Activated naive CD8-positive, alpha-beta T cell treated with anti-CD3 and anti-CD28 coated beads for 36 hours (primary cell): Measurements from ENCODE around the gene SLC1A4. TPM values are rescaled to one million over a fixed set of nuclear protein-coding genes. Genes with fewer than 3 reads are reported as not detected.
"Not testable (repeated sequence)": the region's sequence is repeated elsewhere in the genome, so short reads cannot be mapped to it uniquely, and the experiment has no call there.

Experiments
- DNase-seq: peaks from one replicate; pipeline ENCODE4 v3.0.0; 2021
- H3K27ac Mint-ChIP-seq: one replicate; pipeline ENCODE4 v1.8.0; 2022; ENCODE audit warnings: mild to moderate bottlenecking, moderate library complexity, mixed read lengths
- H3K27me3 Mint-ChIP-seq: one replicate; pipeline ENCODE4 v1.8.0; 2022; ENCODE audit warnings: mild to moderate bottlenecking, mixed read lengths
- H3K36me3 Mint-ChIP-seq: one replicate; pipeline ENCODE4 v1.8.0; 2021; ENCODE audit warnings: mild to moderate bottlenecking, mixed read lengths
- H3K4me1 Mint-ChIP-seq: one replicate; pipeline ENCODE4 v1.8.0; 2021; ENCODE audit warnings: mixed read lengths
- H3K4me3 Mint-ChIP-seq: one replicate; pipeline ENCODE4 v1.8.0; 2022; ENCODE audit warnings: mild to moderate bottlenecking, moderate library complexity, mixed read lengths
- H3K9me3 Mint-ChIP-seq: one replicate; pipeline ENCODE4 v1.8.0; 2022; ENCODE audit warnings: mixed read lengths
- total RNA-seq, 2 experiments: library from RNA; stranded (reverse); gene quantifications; one replicate each; pipeline ENCODE4 v1.2.3, GENCODE V29; 2021

The SLC1A4 gene
- total RNA-seq, 2 experiments from 2014 or later: 17.6 to 18.9 TPM

GRCh38 chr2:65024149-65024829 is 35.1 kb downstream of the SLC1A4 start:
- no peak for DNase-seq
- Mint-ChIP-seq H3K27me3 (no peaks in the 10 kb centered on the region), H3K9me3 (no peaks in the 10 kb centered on the region), H3K4me3 (no peak overlapping the region), H3K4me1 (peaks cover 9% of the 10 kb centered on the region), H3K36me3 (peaks cover 3% of the 10 kb centered on the region), H3K27ac (no peak overlapping the region)

DNA sequence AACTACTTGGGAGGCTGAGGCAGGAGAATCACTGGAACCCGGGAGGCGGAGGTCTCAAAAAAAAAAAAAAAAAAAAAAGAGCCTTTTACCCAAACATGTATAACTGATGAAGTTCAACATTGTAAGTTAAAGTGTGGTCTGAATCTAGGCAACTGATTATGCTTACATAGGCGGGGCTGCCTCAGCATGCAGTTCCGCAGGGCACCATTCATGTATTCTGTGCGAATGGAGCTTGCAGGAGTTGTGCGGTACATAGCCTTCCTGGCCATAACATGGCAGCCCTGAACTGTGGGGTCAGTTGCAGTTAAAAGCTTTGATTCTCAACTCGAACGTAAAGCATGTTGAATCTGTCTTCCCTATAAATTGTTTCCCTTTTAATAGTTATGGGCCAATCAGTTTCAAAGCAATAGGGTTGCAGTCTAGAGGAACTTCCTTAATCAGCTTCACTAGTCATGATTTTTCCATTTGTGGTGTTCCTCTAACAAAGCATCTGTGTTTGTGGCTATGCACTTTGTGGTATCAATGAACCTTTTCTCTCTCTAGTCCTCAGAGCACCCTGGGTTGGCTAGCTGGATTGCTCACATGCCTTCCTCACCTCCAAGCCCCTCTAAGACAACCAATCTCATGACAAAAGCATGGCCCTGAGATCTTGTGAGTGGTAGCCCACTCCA is 36.4 kb downstream of the SLC1A4 start:
- peaks cover 2% of the 10 kb centered on the region for H3K36me3 Mint-ChIP-seq
- H3K4me1 Mint-ChIP-seq: peaks cover 9% of the 10 kb centered on the region
- no peaks in the 10 kb centered on the region for H3K27me3 Mint-ChIP-seq
- no peak for DNase-seq
- H3K27ac Mint-ChIP-seq: no peak overlapping the region
- H3K4me3 Mint-ChIP-seq: no peak overlapping the region
- no peaks in the 10 kb centered on the region for H3K9me3 Mint-ChIP-seq

GRCh38 chr2:65026154-65026553 is 37.0 kb downstream of the SLC1A4 start:
- Mint-ChIP-seq H3K4me3 (no peak overlapping the region), H3K36me3 (no peaks in the 10 kb centered on the region), H3K27me3 (no peaks in the 10 kb centered on the region), H3K9me3 (no peaks in the 10 kb centered on the region), H3K4me1 (peaks cover 14% of the 10 kb centered on the region), H3K27ac (peak overlapping the region; percentile 17)
- DNase-seq: no peak

DNA sequence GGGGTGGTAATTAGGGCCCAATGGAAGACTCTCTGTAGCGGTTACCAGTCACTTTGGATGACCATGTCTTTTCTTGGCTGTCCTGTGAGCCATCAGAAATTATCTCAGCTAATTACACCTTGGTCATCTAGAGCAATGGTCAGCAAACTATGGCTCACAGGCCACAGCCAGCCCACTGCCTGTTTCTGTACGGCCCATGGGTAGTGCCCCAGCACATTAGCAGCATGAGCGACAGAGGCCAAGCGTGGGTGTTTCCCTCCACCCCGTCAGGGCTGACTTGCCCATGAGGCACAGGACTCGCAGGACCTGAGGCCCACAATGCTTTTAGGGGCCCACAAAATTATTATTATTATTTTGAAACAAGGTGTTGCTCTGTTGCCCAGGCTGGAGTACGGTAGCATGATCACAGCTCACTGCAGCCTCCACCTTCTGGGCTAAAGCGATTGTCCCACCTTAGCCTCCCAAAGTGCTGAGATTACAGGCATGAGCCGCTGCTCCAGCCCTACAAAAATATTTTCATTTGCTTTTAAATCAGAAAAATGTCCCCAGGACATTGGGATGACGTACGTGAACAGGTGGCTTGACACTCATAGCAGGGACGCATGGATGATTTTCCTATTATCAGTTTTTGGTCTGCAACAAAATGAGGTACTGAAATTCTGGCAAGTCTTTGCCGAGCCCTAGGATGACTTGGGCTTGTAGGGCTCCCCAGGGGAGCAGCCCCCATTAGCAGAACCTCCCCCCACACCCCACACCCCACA is 37.7 kb downstream of the SLC1A4 start:
- DNase-seq: no peak
- no peaks in the 10 kb centered on the region for H3K9me3 Mint-ChIP-seq
- H3K27me3 Mint-ChIP-seq: no peaks in the 10 kb centered on the region
- peaks cover 21% of the 10 kb centered on the region for H3K4me1 Mint-ChIP-seq
- H3K4me3 Mint-ChIP-seq: no peak overlapping the region
- no peaks in the 10 kb centered on the region for H3K36me3 Mint-ChIP-seq
- H3K27ac Mint-ChIP-seq: no peak overlapping the region

DNA sequence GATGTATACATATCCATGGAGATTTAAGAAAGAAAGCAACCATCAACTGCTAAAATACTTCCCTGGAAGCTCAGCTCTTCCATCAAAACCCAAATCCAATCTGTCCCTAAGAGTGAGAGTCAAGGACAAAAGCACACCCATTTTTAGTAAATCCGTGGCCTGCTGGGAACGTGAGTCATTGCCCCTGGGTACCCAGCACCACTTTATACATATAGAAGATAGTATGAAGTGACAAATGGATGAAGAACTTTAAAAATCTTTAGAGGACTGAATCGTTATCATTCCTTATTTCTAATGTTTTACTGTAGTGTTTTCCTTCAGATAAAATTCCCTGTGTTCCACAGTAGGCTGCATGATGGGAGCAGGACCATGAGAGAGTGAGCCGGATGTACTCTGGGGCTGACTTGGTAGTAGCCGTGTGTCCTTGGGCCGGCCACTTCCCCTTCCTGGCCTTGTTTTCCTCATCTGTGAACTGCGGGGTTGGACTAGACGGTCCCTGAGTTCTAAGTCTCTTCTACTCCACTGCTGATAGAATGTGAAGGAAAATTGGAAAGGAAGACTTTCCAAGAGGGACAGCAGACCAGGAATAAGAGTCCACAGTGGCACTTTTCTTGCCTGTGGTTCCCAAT is 38.5 kb downstream of the SLC1A4 start:
- H3K27me3 Mint-ChIP-seq: no peaks in the 10 kb centered on the region

GRCh38 chr2:65030476-65031332 is 41.5 kb downstream of the SLC1A4 start:
- no peak overlapping the region for H3K27ac Mint-ChIP-seq
- H3K27me3 Mint-ChIP-seq: no peaks in the 10 kb centered on the region
- H3K4me1 Mint-ChIP-seq: peaks cover 23% of the 10 kb centered on the region
- H3K36me3 Mint-ChIP-seq: no peaks in the 10 kb centered on the region
- no peak overlapping the region for H3K4me3 Mint-ChIP-seq
- DNase-seq: no peak
- no peaks in the 10 kb centered on the region for H3K9me3 Mint-ChIP-seq

More for the DNA sequence above, 38.5 kb downstream of the SLC1A4 start:
- H3K9me3 Mint-ChIP-seq: no peaks in the 10 kb centered on the region
- no peak for DNase-seq
- no peak overlapping the region for H3K4me3 Mint-ChIP-seq
- H3K27ac Mint-ChIP-seq: no peak overlapping the region
- peaks cover 29% of the 10 kb centered on the region for H3K4me1 Mint-ChIP-seq
- no peaks in the 10 kb centered on the region for H3K36me3 Mint-ChIP-seq

- H3K9me3 Mint-ChIP-seq: no peaks in the 10 kb centered on the region
- DNase-seq: no peak
- peak overlapping the region; percentile 61 for H3K27ac Mint-ChIP-seq
- peaks cover 20% of the 10 kb centered on the region for H3K4me1 Mint-ChIP-seq
- peak overlapping the region; percentile 44 for H3K4me3 Mint-ChIP-seq
- no peaks in the 10 kb centered on the region for H3K36me3 Mint-ChIP-seq
- no peaks in the 10 kb centered on the region for H3K27me3 Mint-ChIP-seq
Observed at GRCh38 chr2:65031341-65032018, 42.3 kb downstream of the SLC1A4 start.

DNA sequence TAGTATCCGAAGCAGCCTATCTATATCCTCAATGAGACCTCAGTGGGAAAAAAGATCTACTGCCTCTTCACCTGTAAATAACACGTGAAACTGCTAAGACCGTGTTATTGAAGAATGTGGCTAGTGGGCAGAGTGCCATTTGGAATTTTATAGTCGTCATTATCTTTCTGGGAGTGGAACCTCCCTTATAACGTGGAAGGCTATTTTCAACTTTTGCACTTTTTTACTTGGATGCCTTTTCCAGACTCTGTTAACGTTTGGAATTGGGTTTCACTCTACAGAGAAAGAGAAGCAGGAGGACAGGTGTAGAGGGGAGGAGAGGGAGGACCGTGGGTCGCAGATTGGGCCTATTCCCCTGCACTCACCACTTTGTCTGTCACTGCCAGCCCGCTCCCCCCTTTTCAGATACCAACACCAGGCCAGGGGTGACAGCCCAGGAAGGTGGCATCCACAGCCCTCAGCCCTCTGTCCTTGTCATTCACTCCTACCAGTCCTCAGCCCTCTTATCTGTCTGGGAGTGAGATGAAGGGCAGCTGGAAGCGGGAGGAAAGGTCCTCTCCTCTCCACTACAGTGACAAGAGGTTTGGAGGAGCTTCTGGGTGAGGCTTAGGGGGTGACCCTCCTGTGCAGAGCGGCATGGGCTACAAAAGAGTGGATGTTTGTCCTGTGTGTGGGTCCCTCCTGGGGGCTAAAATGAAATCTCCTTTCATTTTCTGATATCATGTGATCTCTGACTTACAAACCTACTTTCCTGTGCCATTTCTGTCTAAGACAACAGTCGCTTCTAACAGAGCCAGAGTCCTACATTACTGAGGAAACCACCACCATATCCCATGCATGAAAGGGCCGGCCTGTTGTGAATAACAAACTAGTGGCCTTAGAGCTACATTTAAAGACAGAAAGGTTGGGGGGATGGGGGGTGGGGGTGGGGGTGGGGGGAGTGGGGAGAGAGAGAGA is 43.1 kb downstream of the SLC1A4 start:
- Mint-ChIP-seq H3K27ac (peak overlapping the region; percentile 61), H3K4me1 (peaks cover 20% of the 10 kb centered on the region), H3K9me3 (no peaks in the 10 kb centered on the region), H3K36me3 (no peaks in the 10 kb centered on the region), H3K27me3 (no peaks in the 10 kb centered on the region), H3K4me3 (peak overlapping the region; percentile 44)
- DNase-seq: no peak

DNA sequence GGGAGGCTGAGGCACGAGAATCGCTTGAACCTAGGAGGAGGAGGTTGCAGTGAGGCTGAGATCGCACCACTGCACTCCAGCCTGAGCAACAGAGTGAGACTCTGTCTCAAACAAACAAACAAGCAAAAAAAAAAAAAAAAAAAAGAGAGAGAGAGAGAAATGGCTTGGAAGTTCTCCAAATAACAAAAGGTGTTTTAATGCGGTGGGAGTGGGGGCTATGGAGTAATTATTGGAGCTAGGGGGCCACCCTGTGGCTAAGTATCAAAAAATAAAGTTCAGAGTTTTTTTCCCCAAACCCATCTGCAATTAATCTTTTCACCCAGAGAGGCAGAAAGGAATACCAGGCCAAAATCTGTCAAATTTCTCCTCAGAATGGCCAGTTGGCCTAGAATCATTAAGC is 44.0 kb downstream of the SLC1A4 start:
- DNase-seq: no peak
- Mint-ChIP-seq H3K36me3 (no peaks in the 10 kb centered on the region), H3K4me1 (peaks cover 20% of the 10 kb centered on the region), H3K27me3 (no peaks in the 10 kb centered on the region), H3K9me3 (no peaks in the 10 kb centered on the region), H3K4me3 (no peak overlapping the region), H3K27ac (no peak overlapping the region)

GRCh38 chr2:65033667-65034066 is 44.5 kb downstream of the SLC1A4 start:
- H3K4me3 Mint-ChIP-seq, DNase-seq, H3K27me3 Mint-ChIP-seq, H3K27ac Mint-ChIP-seq, H3K9me3 Mint-ChIP-seq, H3K36me3 Mint-ChIP-seq: not testable (repeated sequence)
- peaks cover 20% of the 10 kb centered on the region for H3K4me1 Mint-ChIP-seq

- H3K9me3 Mint-ChIP-seq: no peaks in the 10 kb centered on the region
- H3K36me3 Mint-ChIP-seq: no peaks in the 10 kb centered on the region
- no peak overlapping the region for H3K27ac Mint-ChIP-seq
- H3K4me1 Mint-ChIP-seq: peaks cover 23% of the 10 kb centered on the region
- no peak for DNase-seq
- no peak overlapping the region for H3K4me3 Mint-ChIP-seq
- no peaks in the 10 kb centered on the region for H3K27me3 Mint-ChIP-seq
Observed at GRCh38 chr2:65035351-65035943, 46.2 kb downstream of the SLC1A4 start.

DNA sequence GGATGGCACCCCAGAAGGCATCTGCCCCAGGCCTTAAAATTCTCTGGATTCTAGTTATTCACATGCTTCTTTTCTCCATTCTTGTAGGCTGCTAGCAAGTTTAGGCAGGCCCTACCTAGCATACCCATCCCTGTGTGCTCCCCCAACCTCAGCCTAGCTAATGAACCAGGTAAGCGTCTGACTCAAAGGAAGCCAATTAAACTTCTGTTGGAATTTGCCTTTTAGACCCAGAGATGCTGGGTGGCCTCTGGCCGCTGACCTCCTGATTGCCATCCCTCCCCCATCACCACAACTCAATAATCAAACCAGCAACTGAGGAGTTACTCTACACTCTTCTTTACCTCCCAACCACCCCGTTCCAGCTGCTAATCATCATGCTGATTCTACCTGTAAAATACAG is 48.0 kb downstream of the SLC1A4 start:
- H3K27ac Mint-ChIP-seq: no peak overlapping the region
- DNase-seq: no peak
- no peak overlapping the region for H3K4me3 Mint-ChIP-seq
- no peaks in the 10 kb centered on the region for H3K36me3 Mint-ChIP-seq
- H3K4me1 Mint-ChIP-seq: peaks cover 12% of the 10 kb centered on the region
- no peaks in the 10 kb centered on the region for H3K27me3 Mint-ChIP-seq
- H3K9me3 Mint-ChIP-seq: no peaks in the 10 kb centered on the region

DNA sequence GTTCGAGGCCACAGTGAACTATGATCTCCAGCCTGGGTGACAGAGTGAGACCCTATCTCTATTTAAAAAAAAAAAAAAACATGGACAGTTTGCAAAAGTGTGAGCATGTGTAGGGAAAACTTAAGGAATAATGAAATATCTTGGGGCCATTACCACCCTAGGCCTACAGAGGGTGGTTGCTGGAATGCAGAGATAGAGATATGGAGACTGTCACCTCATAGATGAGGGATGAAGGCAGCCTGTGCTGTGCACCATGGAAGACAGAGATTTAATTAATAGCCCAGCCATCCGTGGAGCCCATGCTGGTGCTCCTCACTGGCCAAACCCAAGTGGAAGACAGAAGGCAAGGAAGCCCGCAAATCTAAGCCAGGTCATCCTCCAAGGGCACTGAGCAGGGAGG is 50.4 kb downstream of the SLC1A4 start:
- no peak for DNase-seq
- H3K9me3 Mint-ChIP-seq: peaks cover 6% of the 10 kb centered on the region
- no peak overlapping the region for H3K27ac Mint-ChIP-seq

More for the DNA sequence above, 50.4 kb downstream of the SLC1A4 start:
- H3K36me3 Mint-ChIP-seq: peaks cover 19% of the 10 kb centered on the region
- no peaks in the 10 kb centered on the region for H3K27me3 Mint-ChIP-seq
- H3K4me3 Mint-ChIP-seq: no peak overlapping the region
- peaks cover 7% of the 10 kb centered on the region for H3K4me1 Mint-ChIP-seq
